Nephron progenitor cell (in vitro differentiated cells): ENCODE results near the gene NDUFC1.

ENCODE experiments used
- DNase-seq: peaks from one replicate; pipeline ENCODE4 v3.0.0; 2021
- H3K27ac Mint-ChIP-seq: 2 replicates; pipeline ENCODE4 v1.8.0; 2021; ENCODE audit warnings: mild to moderate bottlenecking, moderate library complexity, mixed read lengths
- H3K27me3 Mint-ChIP-seq: 2 replicates; pipeline ENCODE4 v1.8.0; 2021; ENCODE audit warnings: mild to moderate bottlenecking, low read depth, mixed read lengths; ENCODE audit not compliant: poor library complexity
- H3K36me3 Mint-ChIP-seq: 2 replicates; pipeline ENCODE4 v1.8.0; 2021; ENCODE audit warnings: low read depth, mixed read lengths
- H3K4me1 Mint-ChIP-seq: 2 replicates; pipeline ENCODE4 v1.8.0; 2021; ENCODE audit warnings: mixed read lengths
- H3K4me3 Mint-ChIP-seq: 2 replicates; pipeline ENCODE4 v1.8.0; 2021; ENCODE audit warnings: mild to moderate bottlenecking, moderate library complexity, mixed read lengths
- H3K9me3 Mint-ChIP-seq: 2 replicates; pipeline ENCODE4 v1.8.0; 2021; ENCODE audit warnings: mild to moderate bottlenecking, moderate library complexity, mixed read lengths
- CTCF ChIP-seq: fragments of 200-600 bp; sonication (generic); IDR thresholded peaks from 2 replicates; pipeline ENCODE4 v1.5.0; 2021; ENCODE audit warnings: antibody characterized with exemption

The NDUFC1 gene

GRCh38 chr4:139301113-139301820, 1.0 kb downstream of the NDUFC1 start, which contains the start of gene NAA15:
NAA15 (plus strand) TSS chr4:139301505; CDS start chr4:139301778, 273 bp downstream.
- Mint-ChIP-seq H3K4me1 (peaks cover 46% of the 10 kb centered on the region), H3K27ac (peak within 1 kb of the TSS; percentile 100), H3K9me3 (peaks cover 27% of the 10 kb centered on the region), H3K36me3 (peaks cover 29% of the 10 kb centered on the region), H3K27me3 (no peaks in the 10 kb centered on the region), H3K4me3 (peak within 1 kb of the TSS; percentile 100)
- DNase-seq = peak; percentile 96
- TF ChIP-seq CTCF = no peak

GRCh38 chr4:139300431-139301112, 1.7 kb downstream of the NDUFC1 start:
- peaks cover 22% of the 10 kb centered on the region for H3K36me3 Mint-ChIP-seq
- H3K27ac Mint-ChIP-seq = peak overlapping the region; percentile 100
- H3K4me1 Mint-ChIP-seq = peaks cover 53% of the 10 kb centered on the region
- peak; percentile 13 for DNase-seq
- TF ChIP-seq CTCF = no peak
- H3K27me3 Mint-ChIP-seq = peaks cover 3% of the 10 kb centered on the region
- peaks cover 21% of the 10 kb centered on the region for H3K9me3 Mint-ChIP-seq
- H3K4me3 Mint-ChIP-seq = peak overlapping the region; percentile 100

GRCh38 chr4:139299536-139299935, 2.7 kb downstream of the NDUFC1 start:
- peaks cover 10% of the 10 kb centered on the region for H3K9me3 Mint-ChIP-seq
- H3K36me3 Mint-ChIP-seq = peaks cover 16% of the 10 kb centered on the region
- peaks cover 3% of the 10 kb centered on the region for H3K27me3 Mint-ChIP-seq
- peaks cover 60% of the 10 kb centered on the region for H3K4me1 Mint-ChIP-seq
- TF ChIP-seq CTCF = no peak
- DNase-seq = no peak
- H3K27ac Mint-ChIP-seq = no peak overlapping the region
- peak overlapping the region; percentile 100 for H3K4me3 Mint-ChIP-seq

- Mint-ChIP-seq H3K27ac (no peak overlapping the region), H3K4me3 (no peak overlapping the region)
Observed at GRCh38 chr4:139297001-139297410, 5.3 kb downstream of the NDUFC1 start.

GRCh38 chr4:139295942-139296299, 6.4 kb downstream of the NDUFC1 start:
- no peak for DNase-seq
- peak overlapping the region; percentile 99 for H3K4me3 Mint-ChIP-seq
- H3K4me1 Mint-ChIP-seq = peaks cover 43% of the 10 kb centered on the region
- no peak overlapping the region for H3K27ac Mint-ChIP-seq
- H3K9me3 Mint-ChIP-seq = no peaks in the 10 kb centered on the region
- peaks cover 3% of the 10 kb centered on the region for H3K27me3 Mint-ChIP-seq
- H3K36me3 Mint-ChIP-seq = peaks cover 33% of the 10 kb centered on the region
- TF ChIP-seq CTCF = peak; percentile 8

More at GRCh38 chr4:139297001-139297410, 5.3 kb downstream of the NDUFC1 start:
- H3K36me3 Mint-ChIP-seq = peaks cover 25% of the 10 kb centered on the region
- no peaks in the 10 kb centered on the region for H3K9me3 Mint-ChIP-seq
- peaks cover 3% of the 10 kb centered on the region for H3K27me3 Mint-ChIP-seq
- H3K4me1 Mint-ChIP-seq = peaks cover 46% of the 10 kb centered on the region
- no peak for DNase-seq
- no peak for TF ChIP-seq CTCF
